Measurements from ENCODE around the gene SEMA6B.
A peak's percentile ranks its signal among the peaks of the same experiment; 100 is the strongest.

The SEMA6B gene

DNA sequence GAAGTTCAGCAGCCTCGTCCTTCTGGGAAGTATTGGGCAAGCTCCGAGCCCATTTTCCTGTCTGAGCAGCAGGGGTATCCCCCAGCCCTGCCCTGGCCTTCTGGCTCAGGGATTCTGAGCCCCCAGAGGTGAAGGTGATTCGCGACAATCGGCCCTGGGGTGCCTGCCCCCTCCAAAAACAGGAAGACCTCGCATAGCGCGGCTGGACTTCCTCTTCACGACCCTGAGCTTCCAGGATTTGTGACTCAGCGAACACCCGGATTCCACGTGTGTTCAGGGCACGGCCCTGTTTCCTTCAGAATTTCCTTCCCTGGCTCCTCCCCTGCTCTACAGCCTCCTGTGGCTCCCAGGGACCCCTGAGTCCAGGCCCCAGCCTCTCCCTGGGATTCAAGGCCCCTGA is at the start of gene SEMA6B:
SEMA6B (minus strand) TSS at position 116 of the 400 bp plus-strand sequence. CDS start 1,227 bp downstream, outside the sequence.
- Histone ChIP-seq H3K9me3 (no peaks in the 10 kb centered on the region), H3K36me3 (no peaks in the 10 kb centered on the region), H3K27me3 (peaks cover 0 to 30% of the 10 kb centered on the region in 2 donors), H3K4me1 (no peaks in the 10 kb centered on the region), H3K27ac (no peak within 1 kb of the TSS), H3K4me3 (peak within 1 kb of the TSS; percentile 23 to 34)
- peak in 1 of 2 donors; percentile 53 for DNase-seq
- intact Hi-C loops (cut with DNase I; ENCODE audit: low total_unique reads): loop anchor here (5.0 kb wide), 1 partner anchor 78 kb away; the partner anchor contains the start of gene TNFAIP8L1
- no peak for TF ChIP-seq CTCF (IDR thresholded peaks at IDR 0.05)

DNA sequence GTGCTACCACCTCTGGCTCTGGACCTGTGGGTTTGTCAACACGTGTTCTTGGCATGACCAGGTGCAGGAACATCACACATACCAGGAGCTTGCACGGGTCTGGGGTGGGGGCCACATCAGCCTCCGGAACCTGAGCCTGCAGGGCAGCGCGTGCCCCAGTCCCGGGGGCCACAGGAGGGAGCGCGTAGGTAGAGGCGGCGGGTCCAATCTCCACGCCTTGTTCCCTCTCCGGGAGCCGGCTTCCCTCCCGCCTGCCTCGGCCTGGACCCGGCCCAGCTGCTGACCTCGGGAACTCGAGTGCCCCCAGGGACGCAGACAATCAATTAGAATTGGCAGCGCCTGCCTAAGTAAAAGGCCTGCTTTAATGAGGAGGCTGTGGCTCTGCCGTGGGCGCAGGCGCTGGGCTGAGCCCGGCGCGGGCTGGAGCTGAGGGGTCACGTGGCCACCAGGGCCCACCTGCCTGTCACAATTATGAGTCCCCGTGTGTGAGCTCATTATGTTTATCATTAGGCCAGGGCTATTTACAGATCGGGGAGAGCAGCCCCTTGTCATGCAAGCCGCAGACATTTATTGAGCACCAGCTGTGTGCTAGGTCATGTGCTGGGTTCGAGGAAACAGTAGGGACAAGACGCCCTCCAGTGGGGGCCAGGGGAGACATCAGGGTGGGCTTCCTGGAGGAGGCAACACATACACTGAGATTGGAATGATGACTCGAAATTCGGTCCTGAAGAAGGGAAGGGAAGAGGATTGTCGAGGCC is 47.6 kb upstream of the SEMA6B start:
- intact Hi-C loops (cut with DNase I; ENCODE audit: low total_unique reads): no loop called here
- no peak for DNase-seq
- TF ChIP-seq CTCF (IDR thresholded peaks at IDR 0.05): no peak
- Histone ChIP-seq H3K4me3 (no peak overlapping the region), H3K36me3 (no peaks in the 10 kb centered on the region), H3K27me3 (peaks cover 0 to 50% of the 10 kb centered on the region in 2 donors), H3K9me3 (no peaks in the 10 kb centered on the region), H3K4me1 (peaks cover 0 to 17% (median 13%) of the 10 kb centered on the region in 4 donors), H3K27ac (no peak overlapping the region)

DNA sequence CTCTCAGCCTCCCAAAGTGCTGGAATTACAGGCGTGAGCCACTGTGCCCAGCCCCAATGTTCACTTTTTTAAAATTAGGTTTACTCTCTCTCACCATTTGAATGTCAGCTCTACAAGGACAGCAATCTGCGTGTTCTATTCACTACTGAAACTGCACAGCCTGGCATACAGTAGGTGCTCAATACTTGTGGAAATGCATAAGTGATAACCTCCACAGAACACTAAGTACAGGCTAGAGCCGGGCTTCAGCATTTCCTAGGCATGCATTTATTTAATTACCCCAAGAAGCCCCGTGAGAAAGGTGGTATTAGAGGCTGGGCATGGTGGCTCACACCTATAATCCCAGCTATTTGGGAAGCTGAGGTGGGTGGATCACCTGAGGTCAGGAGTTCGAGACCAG is 46.7 kb upstream of the SEMA6B start:
- no peak overlapping the region for H3K27ac ChIP-seq
- DNase-seq: no peak
- no peak overlapping the region for H3K4me3 ChIP-seq
- peaks cover 0 to 17% (median 13%) of the 10 kb centered on the region in 4 donors for H3K4me1 ChIP-seq
- no peaks in the 10 kb centered on the region for H3K9me3 ChIP-seq
- peaks cover 0 to 55% of the 10 kb centered on the region in 2 donors for H3K27me3 ChIP-seq
- no peaks in the 10 kb centered on the region for H3K36me3 ChIP-seq
- no peak for TF ChIP-seq CTCF (IDR thresholded peaks at IDR 0.05)
- intact Hi-C loops (cut with DNase I; ENCODE audit: low total_unique reads): no loop called here

- H3K4me1 ChIP-seq: peaks cover 0 to 11% (median 7%) of the 10 kb centered on the region in 4 donors
Measured at GRCh38 chr19:4604912-4605311, 45.4 kb upstream of the SEMA6B start.

DNA sequence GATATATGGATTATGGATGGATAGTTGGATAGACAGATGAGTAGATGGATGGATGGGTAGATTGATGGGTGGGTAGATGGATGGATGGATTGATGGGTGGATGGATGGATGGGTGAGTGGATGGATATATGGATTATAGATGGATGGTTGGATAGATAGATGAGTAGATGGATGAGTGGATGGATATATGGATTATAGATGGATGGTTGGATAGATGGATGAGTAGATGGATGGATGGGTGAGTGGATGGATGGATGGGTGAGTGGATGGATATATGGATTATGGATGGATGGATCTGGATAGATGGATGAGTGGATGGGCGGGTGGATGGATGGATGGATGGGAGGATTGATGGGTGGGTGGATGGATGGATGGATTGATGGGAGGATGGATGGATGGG is 43.4 kb upstream of the SEMA6B start:
- TF ChIP-seq CTCF (IDR thresholded peaks at IDR 0.05): no peak
- H3K36me3 ChIP-seq: no peaks in the 10 kb centered on the region
- H3K9me3 ChIP-seq: no peaks in the 10 kb centered on the region
- intact Hi-C loops (cut with DNase I; ENCODE audit: low total_unique reads): no loop called here
- peaks cover 0 to 15% (median 7%) of the 10 kb centered on the region in 4 donors for H3K4me1 ChIP-seq
- H3K27ac ChIP-seq: no peak overlapping the region
- DNase-seq: no peak
- no peak overlapping the region for H3K4me3 ChIP-seq
- peaks cover 0 to 84% of the 10 kb centered on the region in 2 donors for H3K27me3 ChIP-seq

More at GRCh38 chr19:4604912-4605311, 45.4 kb upstream of the SEMA6B start:
- TF ChIP-seq CTCF (IDR thresholded peaks at IDR 0.05): no peak
- H3K27me3 ChIP-seq: peaks cover 0 to 64% of the 10 kb centered on the region in 2 donors
- H3K36me3 ChIP-seq: no peaks in the 10 kb centered on the region
- no peak overlapping the region for H3K27ac ChIP-seq
- intact Hi-C loops (cut with DNase I; ENCODE audit: low total_unique reads): no loop called here
- no peaks in the 10 kb centered on the region for H3K9me3 ChIP-seq
- DNase-seq: no peak
- no peak overlapping the region for H3K4me3 ChIP-seq

Data from tibial artery (tissue), 4 donors.